HepG2 (cell line): Measurements from ENCODE around the gene CKAP5. TPM values are rescaled to one million over a fixed set of nuclear protein-coding genes. Genes with fewer than 3 reads are reported as not detected.

ENCODE experiments used
- AGO2 ChIP-seq: fragments of 200-400 bp; formaldehyde crosslinking; optimal IDR thresholded peaks from 2 replicates; pipeline ENCODE3; 2017; ENCODE audit warnings: mild to moderate bottlenecking, low read depth, low read length, moderate library complexity
- CBX5 ChIP-seq: sonication (generic); formaldehyde crosslinking; IDR thresholded peaks from 2 replicates; pipeline ENCODE4 v1.4.0; 2020; ENCODE audit warnings: missing genetic modification reagents, borderline replicate concordance
- DMAP1 ChIP-seq: IDR thresholded peaks from 2 replicates; pipeline ENCODE4 v1.6.1; 2016
- FOXP1 ChIP-seq, 2 experiments: fragments of 450-650 bp in 1 of 2; IDR thresholded peaks; 2 replicates each; pipeline ENCODE4 v1.6.1; 2017 to 2018; ENCODE audit warnings: antibody characterized with exemption in 1 of 2
- GPN1 ChIP-seq: sonication (generic); formaldehyde crosslinking; IDR thresholded peaks from 2 replicates; pipeline ENCODE4 v1.5.1; 2020; ENCODE audit warnings: missing genetic modification reagents, borderline replicate concordance
- HNF1B ChIP-seq: sonication (generic); formaldehyde crosslinking; IDR thresholded peaks from 2 replicates; pipeline ENCODE4 v1.5.1; 2020; ENCODE audit warnings: mild to moderate bottlenecking, moderate library complexity, missing genetic modification reagents
- HOXD1 ChIP-seq: sonication (generic); formaldehyde crosslinking; IDR thresholded peaks from 2 replicates; pipeline ENCODE4 v1.5.0; 2020; ENCODE audit warnings: missing genetic modification reagents
- IRF9 ChIP-seq: sonication (generic); formaldehyde crosslinking; IDR thresholded peaks from 2 replicates; pipeline ENCODE4 v1.8.0; 2022; ENCODE audit warnings: missing genetic modification reagents, mild to moderate bottlenecking, borderline replicate concordance
- JDP2 ChIP-seq: sonication (generic); formaldehyde crosslinking; IDR thresholded peaks from 2 replicates; pipeline ENCODE4 v1.8.1; 2022; ENCODE audit warnings: missing genetic modification reagents, borderline replicate concordance
- KDM4B ChIP-seq: sonication (generic); formaldehyde crosslinking; IDR thresholded peaks from 2 replicates; pipeline ENCODE4 v1.4.0; 2020; ENCODE audit warnings: missing genetic modification reagents
- KLF15 ChIP-seq: sonication (generic); formaldehyde crosslinking; IDR thresholded peaks from 2 replicates; pipeline ENCODE4 v1.8.1; 2023; ENCODE audit warnings: borderline replicate concordance, mild to moderate bottlenecking, inconsistent platforms, missing genetic modification reagents, mixed read lengths
- LBX2 ChIP-seq: sonication (generic); formaldehyde crosslinking; IDR thresholded peaks from 2 replicates; pipeline ENCODE4 v1.5.0; 2020; ENCODE audit warnings: missing genetic modification reagents, mild to moderate bottlenecking, borderline replicate concordance
- NFKB2 ChIP-seq: sonication (generic); formaldehyde crosslinking; IDR thresholded peaks from 2 replicates; pipeline ENCODE4 v1.4.0; 2020; ENCODE audit warnings: missing genetic modification reagents, borderline replicate concordance
- PCBP2 ChIP-seq: fragments of 200-400 bp; formaldehyde crosslinking; optimal IDR thresholded peaks from 2 replicates; pipeline ENCODE3; 2018; ENCODE audit warnings: low read length, low read depth; ENCODE audit not compliant: poor library complexity, severe bottlenecking
- POGZ ChIP-seq: sonication (generic); formaldehyde crosslinking; IDR thresholded peaks from 2 replicates; pipeline ENCODE4 v1.4.0; 2020; ENCODE audit warnings: mild to moderate bottlenecking, missing genetic modification reagents
- SRY ChIP-seq: sonication (generic); formaldehyde crosslinking; IDR thresholded peaks from 2 replicates; pipeline ENCODE4 v1.8.0; 2022; ENCODE audit warnings: mild to moderate bottlenecking, missing genetic modification reagents
- ZNF136 ChIP-seq: sonication (generic); formaldehyde crosslinking; IDR thresholded peaks from 2 replicates; pipeline ENCODE4 v1.8.1; 2022; ENCODE audit warnings: low read depth, mild to moderate bottlenecking, moderate library complexity, missing genetic modification reagents
- ZNF253 ChIP-seq: sonication (generic); formaldehyde crosslinking; IDR thresholded peaks from 2 replicates; pipeline ENCODE4 v1.8.0; 2022; ENCODE audit warnings: mild to moderate bottlenecking, missing genetic modification reagents, borderline replicate concordance
- ZNF296 ChIP-seq: sonication (generic); formaldehyde crosslinking; conservative IDR thresholded peaks from 2 replicates; pipeline ENCODE4 v1.5.0; 2020; ENCODE audit warnings: mild to moderate bottlenecking, missing genetic modification reagents
- ZNF335 ChIP-seq: sonication (generic); formaldehyde crosslinking; IDR thresholded peaks from 2 replicates; pipeline ENCODE4 v1.4.0; 2020; ENCODE audit warnings: missing genetic modification reagents
- ZNF354B ChIP-seq: sonication (generic); formaldehyde crosslinking; IDR thresholded peaks from 2 replicates; pipeline ENCODE4 v1.8.0; 2022; ENCODE audit warnings: mild to moderate bottlenecking, missing genetic modification reagents
- ZNF512 ChIP-seq: sonication (generic); formaldehyde crosslinking; IDR thresholded peaks from 2 replicates; pipeline ENCODE4 v1.4.0; 2020; ENCODE audit warnings: mild to moderate bottlenecking, missing genetic modification reagents
- ZNF549 ChIP-seq: sonication (generic); formaldehyde crosslinking; IDR thresholded peaks from 2 replicates; pipeline ENCODE4 v1.5.0; 2020; ENCODE audit warnings: missing genetic modification reagents
- ZNF780A ChIP-seq: sonication (generic); formaldehyde crosslinking; IDR thresholded peaks from 2 replicates; pipeline ENCODE4 v1.8.0; 2022; ENCODE audit warnings: mild to moderate bottlenecking, missing genetic modification reagents, moderate library complexity
- polyA plus RNA-seq, 8 experiments: library from polyadenylated mRNA; depleted of rRNA in 3 of 8; stranded (reverse) in 7 of 8; unstranded in 1 of 8; fragments of >200 nt; fragmentation: Illumina TruSeq in 4 of 8; extraction: Trizol in 4 of 8; gene quantifications; 2 replicates each; pipeline versions ENCODE4 v1.2.1 to v1.2.3, GENCODE V29; 2011 to 2016; ENCODE audit warnings: low read depth in 4 of 8, missing spikeins in 1 of 8, mixed read lengths in 1 of 8; ENCODE audit not compliant: insufficient read depth in 1 of 8
- total RNA-seq, 5 experiments: library from RNA; depleted of rRNA; stranded (reverse); fragments of >200 nt; fragmentation: Illumina TruSeq; extraction: Trizol; gene quantifications; 2 replicates each; pipeline ENCODE4 v1.2.3, GENCODE V29; 2016; ENCODE audit warnings: low read depth in 1 of 5
- TF ChIP-seq, protein P1 (sequence below): sonication (generic); formaldehyde crosslinking; IDR thresholded peaks from 2 replicates; pipeline ENCODE4 v1.5.0; 2020; ENCODE audit warnings: missing genetic modification reagents

CKAP5 gene
- total and polyA plus RNA-seq, 2 of the 13 experiments (the other 11 are each of a cell fraction or from before 2014, with no cell fraction given) = 79.2 to 103 TPM

- no peak for TF ChIP-seq GPN1 (CRISPR knock-in tag)
- TF ChIP-seq, protein P1, sequence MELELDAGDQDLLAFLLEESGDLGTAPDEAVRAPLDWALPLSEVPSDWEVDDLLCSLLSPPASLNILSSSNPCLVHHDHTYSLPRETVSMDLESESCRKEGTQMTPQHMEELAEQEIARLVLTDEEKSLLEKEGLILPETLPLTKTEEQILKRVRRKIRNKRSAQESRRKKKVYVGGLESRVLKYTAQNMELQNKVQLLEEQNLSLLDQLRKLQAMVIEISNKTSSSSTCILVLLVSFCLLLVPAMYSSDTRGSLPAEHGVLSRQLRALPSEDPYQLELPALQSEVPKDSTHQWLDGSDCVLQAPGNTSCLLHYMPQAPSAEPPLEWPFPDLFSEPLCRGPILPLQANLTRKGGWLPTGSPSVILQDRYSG = no peak
- TF ChIP-seq ZNF780A (CRISPR knock-in tag) = peak; percentile 53; the same call in 1 of the 2 replicates
- no peak for TF ChIP-seq PCBP2
- TF ChIP-seq CBX5 (CRISPR knock-in tag) = peak; percentile 38; the same call in 1 of the 2 replicates
- peak; percentile 38; the same call in 1 of the 2 replicates for TF ChIP-seq ZNF335
- TF ChIP-seq NFKB2 = peak; percentile 51; the same call in 1 of the 2 replicates
- TF ChIP-seq HNF1B (CRISPR knock-in tag) = peak; percentile 72; the same call in 1 of the 2 replicates
- TF ChIP-seq ZNF136 = no peak
- TF ChIP-seq SRY (CRISPR knock-in tag) = peak; percentile 68
- TF ChIP-seq KDM4B (CRISPR knock-in tag) = no peak
- peak; percentile 91; the same call in 1 of the 2 replicates for TF ChIP-seq ZNF253 (CRISPR knock-in tag)
- no peak for TF ChIP-seq FOXP1 (IDR thresholded peaks at IDR 0.05)
- TF ChIP-seq FOXP1 (CRISPR knock-in tag; IDR thresholded peaks at IDR 0.05) = no peak
- 0 out of 2 replicates have a peak, but pooled peaks have one; percentile 23 for TF ChIP-seq ZNF354B
- TF ChIP-seq ZNF296 = no peak
- no peak for TF ChIP-seq HOXD1 (CRISPR knock-in tag)
- TF ChIP-seq DMAP1 (CRISPR knock-in tag) = peak; percentile 94
- TF ChIP-seq AGO2 = peak; percentile 48
- peak; percentile 93 for TF ChIP-seq POGZ (CRISPR knock-in tag)
- TF ChIP-seq LBX2 = no peak
- no peak for TF ChIP-seq ZNF549
- TF ChIP-seq IRF9 (CRISPR knock-in tag) = peak; percentile 69; the same call in 1 of the 2 replicates
- TF ChIP-seq JDP2 (CRISPR knock-in tag) = no peak
- 0 out of 2 replicates have a peak, but pooled peaks have one; percentile 44 for TF ChIP-seq KLF15 (CRISPR knock-in tag)
- no peak for TF ChIP-seq ZNF512 (CRISPR knock-in tag)
These were observed at the start of gene CKAP5 (continued) for GRCh38 chr11:46845740-46846509.
